ENCODE data around the gene CMKLR1.

The CMKLR1 gene

DNA sequence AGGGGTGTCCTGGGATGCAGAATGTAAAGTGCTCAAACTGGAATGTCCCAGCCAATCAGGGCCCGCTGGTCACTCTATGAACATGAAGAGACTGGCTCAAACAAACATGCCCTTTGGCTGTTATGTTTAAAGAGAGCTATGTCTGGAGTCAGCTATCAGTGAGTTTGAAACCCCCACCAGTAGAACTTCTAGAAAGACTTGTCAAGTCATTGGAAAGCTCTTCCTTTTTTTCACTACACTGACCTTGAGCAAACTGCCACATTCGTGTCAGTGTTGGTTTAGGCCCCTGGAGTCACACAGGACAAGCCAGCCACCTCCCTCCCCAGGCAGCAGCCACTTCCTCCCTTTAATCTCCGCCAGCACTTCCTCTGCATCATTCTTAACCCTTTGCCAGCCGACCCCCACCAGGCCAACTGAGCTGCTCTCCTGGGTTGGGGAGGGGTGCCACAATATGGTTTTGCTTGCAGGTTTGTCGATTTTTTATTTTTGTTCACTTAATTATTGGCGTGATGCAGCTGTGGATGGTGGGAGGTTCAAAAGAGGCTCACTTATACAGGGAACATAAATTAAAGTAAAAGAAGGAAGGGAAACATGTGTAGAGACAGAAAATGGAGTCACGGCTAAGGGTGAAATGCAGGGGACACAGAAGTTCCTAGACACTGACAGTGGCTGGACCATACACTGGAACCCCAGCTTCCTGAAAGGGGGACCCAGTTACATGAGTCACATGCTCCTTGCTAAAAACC lies 25.3 kb downstream of the CMKLR1 start:
- DNase-seq: peak; percentile 91

DNA sequence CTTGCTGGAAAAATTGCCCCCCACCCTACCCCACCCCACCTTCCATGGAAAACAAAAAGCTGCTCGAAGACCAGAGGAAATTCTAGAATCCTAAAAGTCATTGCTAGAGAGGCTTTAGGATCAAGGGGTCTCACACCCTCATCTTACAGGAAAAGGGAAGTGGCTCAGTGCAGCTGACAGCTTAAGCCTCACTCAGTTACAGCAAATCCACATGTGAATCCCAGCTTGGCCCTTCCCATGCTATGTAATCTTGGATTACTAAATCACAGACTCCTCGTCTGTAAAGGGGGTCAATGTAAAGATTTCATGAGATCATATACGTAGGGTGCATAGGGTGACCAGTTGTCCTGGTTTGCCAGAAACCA lies 25.9 kb downstream of the CMKLR1 start:
- peak; percentile 51 for DNase-seq

DNA sequence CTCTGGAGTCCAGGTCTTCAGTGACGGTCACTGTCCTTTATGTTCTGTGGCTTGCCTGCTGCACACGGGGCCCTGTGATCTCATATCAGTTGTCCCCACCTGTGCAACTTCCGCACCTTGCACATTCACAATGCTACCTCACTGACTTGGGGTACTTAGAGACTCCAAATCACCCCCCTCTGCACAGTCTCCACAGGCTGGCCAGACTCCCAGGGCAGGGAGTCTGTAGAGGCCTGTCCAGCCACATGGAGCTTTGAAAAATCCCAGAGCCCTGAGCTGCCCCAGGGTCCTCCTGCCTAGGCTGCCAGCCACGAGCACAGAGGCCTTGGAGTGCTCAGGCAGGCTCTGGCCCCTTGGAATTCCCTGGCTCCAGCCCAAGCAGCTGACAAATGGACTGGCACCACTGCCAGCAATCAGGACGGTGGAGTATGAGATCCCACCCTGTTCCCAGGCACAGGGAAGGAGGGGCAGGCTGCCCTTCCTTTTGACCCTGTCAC lies 26.4 kb downstream of the CMKLR1 start:
- no peak for DNase-seq

DNA sequence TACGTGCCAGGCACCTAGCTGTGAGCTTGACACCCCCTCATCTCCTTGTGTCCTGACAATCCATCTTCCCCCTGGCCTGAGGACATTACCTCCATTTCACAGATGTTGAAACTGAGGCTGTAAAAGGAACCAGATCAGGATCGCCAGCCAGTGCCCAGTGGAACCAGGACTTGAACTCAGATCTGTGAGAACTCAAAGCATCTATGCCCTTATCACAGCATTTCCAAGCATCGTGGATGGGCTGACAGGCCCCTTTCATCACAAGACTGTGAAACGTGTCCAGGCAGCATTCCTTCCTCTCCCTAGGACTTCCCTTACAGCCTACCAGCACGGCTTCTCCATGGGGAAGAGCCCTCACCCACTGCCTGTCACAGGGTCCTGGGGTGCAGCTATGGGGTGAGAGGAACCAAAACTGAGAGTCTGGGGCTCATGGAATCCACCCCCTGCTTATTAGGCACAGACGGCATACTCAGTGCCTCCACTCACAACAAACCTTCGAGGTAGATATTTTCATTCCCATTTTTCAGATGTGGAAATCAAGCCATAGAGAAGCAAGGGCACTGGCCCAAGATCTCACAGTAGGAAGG lies 26.9 kb downstream of the CMKLR1 start:
- DNase-seq: no peak

DNA sequence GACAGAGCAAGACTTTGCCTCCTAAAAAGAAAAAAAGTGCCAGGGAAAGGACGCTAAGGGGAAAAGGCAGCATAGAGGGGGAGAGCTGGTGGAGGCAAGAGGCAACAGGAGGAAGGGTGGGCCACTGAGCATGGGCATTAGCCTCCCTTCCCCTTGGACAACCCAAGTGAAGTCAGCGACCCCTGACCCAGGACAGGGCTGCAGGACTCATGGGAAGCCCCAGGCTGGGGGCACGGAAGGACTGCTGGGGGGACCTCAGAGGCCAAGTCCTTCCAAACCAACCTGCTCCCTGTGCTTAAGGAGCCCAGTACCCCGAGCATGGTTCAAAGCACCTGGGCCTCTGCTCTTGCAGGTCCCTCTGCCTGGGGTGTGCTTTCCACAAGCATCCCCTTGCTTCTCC lies 27.5 kb downstream of the CMKLR1 start:
- DNase-seq: no peak

DNA sequence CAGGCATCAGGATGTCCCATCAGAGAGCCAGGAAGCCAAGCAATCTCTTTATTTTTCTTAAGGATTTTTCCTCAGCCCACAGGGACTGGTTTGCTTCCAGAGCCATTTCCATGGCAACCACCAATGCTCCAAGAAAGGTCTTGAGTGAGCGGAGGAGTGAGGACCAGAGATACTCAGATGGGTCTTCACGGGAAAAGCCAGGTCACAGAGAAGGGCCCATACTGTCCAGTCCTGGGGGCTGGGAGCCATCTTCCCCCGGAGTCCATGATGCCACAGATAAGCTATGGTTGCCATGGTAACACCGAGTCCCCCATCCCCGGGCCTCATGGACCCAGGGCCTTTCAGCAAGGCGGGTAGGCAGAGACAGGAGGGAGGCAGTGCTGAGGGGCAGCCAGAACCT lies 28.6 kb downstream of the CMKLR1 start:
- no peak for DNase-seq

DNA sequence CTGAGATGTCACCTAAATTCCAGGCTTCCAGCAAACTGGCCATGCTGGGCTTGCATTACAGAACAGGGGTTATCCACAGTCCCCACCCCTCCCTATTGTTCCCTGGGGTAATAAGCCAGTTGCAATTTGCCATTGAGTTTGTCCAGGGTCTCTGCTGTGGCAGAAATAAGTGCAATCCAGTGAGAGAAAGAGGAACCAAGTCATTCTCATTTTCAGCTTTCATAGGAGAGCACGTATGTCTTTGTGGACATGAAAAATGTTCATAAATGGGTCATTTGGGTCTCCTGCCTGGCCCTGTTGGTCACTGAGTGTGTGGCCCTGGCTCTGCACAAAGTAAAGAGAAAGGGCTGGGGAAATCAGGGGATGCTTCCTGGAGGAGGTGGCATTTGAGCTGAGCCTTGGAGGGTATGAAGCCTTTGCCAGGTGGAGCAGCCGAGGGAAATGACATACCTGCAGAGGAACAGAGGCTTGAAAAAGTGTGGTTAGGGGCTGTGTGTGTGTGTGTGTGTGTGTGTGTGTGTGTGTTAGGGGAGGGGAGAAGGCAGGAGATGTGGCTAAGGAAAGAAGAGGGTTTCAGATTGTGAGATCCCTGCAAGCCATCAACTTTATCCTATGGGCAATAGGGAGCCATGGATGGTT lies 29.3 kb downstream of the CMKLR1 start:
- DNase-seq: no peak

DNA sequence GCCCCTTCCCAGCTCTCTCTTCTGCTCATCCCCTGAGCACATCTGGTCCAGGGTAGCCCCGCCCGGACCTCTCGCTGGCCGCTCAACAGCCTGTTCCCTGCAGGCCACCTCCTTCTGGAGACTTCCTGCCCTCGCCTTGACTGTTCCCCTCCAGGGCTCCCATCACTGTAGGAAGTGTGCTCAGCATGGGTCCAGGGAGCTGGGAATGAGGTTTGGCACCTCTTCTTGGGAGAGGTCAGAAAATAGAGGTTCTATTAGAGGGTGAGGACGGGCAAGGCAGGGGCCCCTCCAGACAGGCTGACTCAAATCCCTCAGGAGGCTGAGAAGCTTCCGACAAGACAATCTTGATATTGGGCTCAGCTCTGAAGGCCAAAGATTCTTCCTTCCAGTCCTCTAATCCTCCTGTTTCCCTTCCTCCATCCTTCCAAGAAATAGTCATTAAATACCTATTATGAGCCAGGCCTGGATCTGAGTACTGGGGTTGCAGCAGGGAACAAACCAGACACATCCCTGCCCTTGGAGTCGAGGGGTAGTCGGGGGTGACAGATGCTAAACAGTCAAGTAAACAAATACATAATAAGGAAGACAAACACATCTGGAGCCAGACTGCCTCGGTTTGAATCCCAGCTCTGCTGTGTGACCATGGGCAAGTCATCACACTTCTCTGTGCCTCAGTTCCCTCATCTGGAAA lies 30.6 kb downstream of the CMKLR1 start:
- no peak for DNase-seq

DNA sequence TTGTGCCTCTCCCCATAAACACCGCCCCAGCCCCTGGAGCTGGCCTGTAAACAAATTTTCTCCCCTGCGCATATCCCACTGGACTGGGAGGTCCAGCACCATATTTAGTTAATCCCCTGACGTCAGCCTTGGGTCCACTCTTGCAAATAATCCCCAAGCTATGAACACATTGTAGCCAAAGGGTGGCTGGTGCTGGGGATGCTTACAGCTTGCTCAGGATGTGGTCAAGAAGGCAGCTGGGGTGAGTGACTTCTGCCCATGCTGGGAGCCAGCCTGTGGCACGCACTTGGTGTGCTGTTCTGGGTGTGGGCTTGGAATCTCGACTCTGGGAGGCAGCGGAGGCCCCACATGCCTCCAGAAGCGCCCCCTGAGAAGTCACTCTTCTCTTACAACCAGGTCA lies 32.1 kb downstream of the CMKLR1 start:
- peak; percentile 16 for DNase-seq

DNA sequence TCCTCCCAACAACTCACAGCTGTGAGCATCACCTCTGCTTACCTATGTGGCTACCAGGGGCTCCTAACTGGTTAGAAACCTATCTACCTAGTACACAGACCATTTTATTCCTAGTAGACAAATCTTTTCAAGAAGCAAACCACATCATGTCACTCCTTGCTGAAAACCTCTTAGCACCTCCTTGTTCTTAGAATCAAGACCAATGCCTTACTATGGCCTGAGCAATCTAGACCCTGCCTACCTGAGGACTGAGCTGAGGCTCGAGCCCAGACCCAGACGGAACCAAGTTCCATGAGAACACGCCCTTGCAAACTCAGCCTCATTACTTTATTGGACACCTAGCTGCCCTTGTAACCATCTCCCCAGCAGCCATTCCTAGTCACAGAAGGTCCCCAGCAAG lies 32.6 kb downstream of the CMKLR1 start:
- DNase-seq: no peak

DNA sequence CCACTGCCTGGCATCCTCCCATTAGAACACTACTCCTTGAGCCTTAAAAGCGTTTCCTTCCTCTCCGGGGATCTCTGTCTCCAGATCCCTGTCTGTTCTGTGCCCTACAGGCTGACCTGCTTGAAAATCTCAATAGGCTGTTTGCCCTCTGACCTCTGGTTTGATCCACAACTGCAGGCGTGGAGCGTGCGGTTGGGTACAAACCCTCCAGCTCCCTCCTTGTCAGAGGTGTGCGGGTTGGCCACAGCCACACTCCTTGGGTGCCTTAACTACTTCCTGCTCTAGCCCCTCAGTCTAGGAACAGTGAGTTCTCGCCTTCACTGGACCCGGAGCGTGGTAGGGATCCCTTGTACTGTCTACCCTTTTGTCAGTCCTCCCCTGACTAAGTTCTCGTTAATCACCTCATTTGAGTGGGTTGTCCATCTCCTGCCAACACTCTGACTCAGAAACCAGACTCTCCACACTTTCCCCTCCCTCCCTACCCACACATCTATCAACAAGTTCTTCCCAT lies 33.1 kb downstream of the CMKLR1 start:
- no peak for DNase-seq

DNA sequence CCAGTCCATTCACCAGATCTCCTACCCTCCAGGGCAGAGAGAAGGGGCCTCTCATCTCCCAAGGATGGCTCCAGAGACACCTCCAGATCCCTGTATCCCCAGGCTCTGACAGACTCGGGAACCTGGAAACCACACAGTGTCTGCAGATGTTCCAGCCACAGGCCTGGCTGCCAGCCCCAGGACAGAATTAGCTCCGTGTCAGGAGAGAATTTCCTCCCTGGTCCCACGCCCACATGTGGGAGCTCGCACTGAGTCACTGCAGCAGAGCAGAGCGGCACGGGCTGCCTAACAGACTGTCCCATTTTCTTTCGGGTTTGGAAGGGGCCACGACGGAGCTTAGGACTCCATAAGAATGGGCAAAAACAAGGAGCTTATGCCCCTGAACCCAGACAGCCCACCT lies 33.6 kb downstream of the CMKLR1 start:
- DNase-seq: peak; percentile 21

DNA sequence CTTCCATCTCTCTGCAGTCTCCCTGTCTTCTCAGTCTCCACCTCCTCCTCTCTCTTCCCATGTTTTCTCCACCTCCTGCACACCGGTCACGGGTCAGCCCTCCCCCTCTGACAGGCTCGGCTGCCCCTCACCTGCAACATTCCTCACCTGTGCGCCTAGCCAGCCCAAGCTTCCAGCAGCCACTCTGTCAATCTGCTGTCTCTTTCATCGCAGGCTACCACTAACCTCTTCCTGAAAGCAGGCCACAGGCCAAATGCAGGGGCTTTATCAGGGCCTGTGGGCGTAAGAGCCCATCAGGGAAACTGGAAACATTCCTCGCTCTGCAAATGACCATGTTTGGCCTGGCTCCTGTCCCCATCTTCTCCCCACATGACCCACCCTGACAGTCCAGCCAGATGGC lies 34.5 kb downstream of the CMKLR1 start:
- DNase-seq: no peak

DNA sequence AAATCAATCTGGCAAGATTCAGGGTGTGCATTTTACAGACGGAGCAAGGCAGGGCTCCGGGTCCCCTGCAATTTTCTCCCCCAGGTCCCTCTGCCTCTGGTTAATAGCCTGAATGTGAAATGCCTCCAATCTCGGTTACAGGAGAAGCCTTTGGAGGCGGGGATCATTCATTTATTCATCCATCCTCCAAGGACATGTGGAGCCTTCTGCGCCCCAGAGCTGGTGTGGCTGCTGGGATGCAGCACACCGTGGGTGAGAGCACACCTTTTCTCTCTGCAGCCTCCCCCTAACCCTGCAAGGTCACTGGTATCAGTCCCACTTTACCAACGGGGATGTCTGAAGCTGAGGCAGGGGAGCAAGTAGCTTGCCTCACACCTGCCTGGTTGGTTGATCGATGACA lies 35.4 kb downstream of the CMKLR1 start:
- no peak for DNase-seq

DNA sequence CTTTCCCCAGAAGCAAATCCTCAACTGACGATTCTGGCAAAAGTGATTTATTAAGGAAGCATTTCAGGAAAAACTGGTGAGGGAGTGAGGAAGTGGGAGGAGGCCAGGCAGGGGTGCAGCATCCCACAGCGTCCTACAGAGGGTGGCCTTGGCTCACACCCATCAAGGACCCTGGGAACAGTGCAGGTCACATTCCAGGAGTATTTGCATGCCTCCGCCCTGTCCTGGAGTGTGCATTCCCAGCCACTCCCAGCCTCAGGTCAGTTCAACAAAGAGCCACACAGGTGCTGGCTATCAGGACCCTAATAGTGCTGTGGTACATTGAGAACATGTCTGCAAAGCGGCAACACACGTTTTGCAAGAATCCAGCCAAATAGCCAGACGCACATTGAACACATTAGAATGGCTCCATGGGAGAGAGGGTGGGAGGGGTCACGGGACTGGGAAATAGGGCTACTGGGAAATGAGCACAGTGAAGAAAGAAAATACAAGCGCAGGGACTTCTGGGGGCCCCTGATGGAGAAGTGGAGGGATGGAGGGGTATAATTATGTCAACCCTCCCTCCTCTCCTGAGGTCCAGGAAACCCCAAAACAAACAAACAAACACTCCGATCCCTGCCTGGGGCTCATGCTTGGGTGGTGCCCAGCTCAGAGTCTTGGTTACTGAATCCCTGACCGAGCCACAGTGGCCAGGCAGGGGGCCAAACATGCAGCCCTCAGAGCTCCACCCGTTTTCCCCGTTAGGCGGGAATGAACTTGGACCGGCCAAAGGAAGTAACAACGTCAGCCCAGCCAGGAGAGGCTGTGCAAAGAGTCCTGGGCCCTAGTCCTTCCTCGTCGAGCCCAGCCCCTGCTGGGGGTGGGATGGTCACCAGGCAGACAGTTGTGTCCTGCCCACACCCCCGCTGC lies 36.5 kb downstream of the CMKLR1 start:
- no peak for DNase-seq

DNA sequence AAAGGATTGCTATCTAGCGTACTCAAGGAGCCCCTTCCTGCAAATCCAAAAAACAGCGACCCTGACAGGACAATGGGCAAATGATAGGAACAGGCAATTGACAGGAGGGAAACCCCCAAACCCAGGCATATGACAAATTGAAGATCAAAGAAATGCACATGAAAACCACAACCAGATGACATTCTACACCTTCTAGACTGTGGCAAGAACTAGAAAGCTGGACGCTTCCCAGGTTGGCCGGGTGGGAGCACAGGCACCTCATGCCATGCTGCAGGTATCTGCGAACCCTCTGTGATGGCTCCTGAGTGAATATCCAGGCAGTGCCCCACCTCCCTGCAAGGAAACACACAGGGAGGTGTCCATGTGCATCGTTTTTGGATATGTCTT lies 37.1 kb downstream of the CMKLR1 start:
- no peak for DNase-seq

DNA sequence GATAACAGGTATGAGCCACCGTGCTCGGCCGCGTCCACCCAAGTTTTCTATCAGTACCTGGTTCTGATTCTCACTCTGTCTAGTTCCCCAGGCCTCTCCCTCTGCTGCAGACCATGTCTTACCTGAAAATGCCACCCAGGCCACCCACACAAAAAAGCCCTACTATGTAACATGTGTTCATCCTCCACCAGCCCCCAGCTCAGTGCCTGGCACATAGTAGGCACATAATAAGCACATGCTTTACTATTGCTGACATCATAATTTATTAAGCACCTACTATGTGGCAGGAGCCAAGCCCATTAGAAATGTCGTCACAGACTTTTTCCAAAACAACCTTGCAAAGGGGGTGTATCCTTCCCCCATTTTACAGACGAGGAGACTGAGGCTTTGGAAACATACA lies 37.8 kb downstream of the CMKLR1 start:
- DNase-seq: no peak

DNA sequence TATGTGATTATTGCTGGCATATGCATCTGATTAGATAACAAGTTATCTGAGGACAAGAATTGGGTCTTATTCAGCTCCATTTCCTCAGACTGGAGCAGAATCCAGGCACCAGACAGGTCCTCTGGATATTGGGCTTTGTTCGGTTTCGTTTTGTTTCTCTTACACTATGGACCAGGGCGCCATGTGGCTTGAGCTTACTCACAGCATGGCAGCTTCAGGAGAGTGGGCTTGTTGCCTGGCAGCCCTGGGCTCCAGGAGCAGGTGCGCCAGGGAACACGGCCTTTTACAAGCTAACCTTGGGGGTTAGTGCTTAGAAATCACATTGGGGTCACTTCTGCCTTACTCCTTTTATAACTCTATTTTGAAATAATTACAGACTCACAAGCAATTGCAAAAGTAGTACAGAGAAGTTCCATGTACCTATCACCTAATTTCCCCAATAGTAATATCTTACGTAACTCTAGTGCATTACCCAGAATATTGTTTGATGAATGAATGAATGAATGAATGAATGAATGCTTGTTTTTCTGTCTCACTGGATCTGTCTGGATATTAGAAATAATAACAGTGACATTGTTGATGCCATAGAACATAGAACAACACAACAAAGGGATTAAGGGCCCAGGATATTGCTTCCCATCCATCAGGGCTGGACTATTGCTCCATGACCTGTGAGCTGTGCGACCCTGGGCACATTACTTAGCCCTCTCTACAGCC lies 39.0 kb downstream of the CMKLR1 start:
- no peak for DNase-seq

DNA sequence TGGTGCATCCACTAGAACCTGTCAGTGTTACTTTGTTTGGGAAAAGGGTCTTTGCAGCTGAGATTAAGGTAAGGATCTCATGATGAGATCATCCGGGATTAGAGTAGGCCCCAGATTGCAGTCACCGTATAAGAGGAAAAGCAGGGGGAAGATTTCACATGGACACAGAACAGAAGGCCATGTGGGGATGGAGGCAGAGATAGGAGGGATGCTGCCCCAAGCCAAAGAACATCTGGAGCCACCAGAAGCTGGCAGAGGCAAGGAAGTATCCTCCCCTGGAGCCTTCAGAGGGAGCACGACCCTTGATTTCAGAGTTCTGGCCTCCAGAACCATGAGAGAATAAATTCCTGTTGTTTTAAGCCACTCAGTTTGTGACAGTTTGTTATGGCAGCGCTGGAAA lies 39.6 kb downstream of the CMKLR1 start:
- DNase-seq: no peak

DNA sequence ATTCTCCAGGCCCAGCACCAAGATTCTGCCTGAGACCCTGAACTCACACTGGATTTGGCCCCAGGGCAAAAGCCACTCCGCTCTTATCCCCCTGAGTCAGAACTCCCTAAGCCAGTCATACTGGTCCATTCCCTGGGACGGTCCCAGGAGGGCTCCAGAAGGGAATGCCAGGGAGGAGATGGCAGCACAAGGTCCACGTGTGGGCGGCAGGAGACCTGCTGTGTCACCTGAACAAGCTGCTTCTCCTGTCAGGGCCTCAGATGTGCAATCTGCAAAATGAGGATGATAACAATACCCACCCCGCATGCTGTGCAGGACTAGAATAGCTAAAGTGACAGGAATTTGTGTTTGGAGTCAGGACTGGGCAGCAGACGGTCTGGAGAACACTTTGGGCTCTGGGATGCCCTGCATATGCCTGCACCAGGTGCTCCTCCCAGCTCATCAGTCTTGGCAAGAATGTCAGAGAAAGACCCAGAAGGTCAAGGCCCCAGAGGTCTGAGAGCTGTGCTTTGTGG lies 40.3 kb downstream of the CMKLR1 start:
- DNase-seq: no peak

DNA sequence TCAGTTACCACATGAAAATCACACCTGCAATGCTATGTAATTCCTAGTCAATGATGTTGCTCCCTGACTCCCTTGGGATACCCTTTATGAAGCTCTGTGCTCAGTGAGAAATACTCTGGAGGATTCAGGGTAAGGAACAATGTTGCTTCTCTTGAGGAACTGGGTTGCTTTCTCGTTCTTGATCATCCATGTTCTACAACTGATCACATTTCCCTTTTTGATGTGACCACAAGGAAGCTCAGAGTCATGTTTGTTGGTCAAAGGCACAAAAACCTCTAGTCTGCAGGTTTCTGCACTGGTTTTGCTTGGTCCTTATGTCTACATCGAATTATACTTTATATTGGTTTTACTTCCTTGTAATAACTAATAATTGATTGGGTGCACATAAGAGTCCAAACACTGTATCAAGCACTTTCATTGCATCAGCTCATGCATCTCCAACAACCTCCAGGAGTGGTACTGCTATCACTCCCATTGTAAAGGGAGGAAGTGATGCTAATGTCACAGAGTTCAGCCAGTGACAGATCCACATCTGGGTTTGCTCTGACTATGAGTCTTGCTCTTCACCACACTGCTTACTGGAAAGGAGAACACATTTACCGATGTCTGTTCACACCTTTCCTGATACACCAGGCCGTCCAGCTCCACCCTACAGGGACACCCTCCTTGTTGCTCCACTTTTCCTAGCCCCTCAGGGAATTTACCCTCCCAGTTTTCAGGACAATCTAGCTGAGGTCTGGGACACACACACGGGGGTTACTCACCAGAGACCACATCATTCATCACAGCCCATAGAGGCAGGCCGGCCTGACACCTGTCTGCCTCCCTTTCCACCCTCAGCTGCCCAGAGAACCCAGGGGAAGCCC lies 41.0 kb downstream of the CMKLR1 start:
- DNase-seq: no peak
